HTR-8/SVneo (cell line): ENCODE measurements around the gene DNM1L.
A peak's percentile ranks its signal among the peaks of the same experiment; 100 is the strongest.

ENCODE experiments used
- DNase-seq: peaks from one replicate; pipeline ENCODE4 v3.0.0; 2011; ENCODE audit warnings: low spot score, mixed read lengths; ENCODE audit not compliant: insufficient read length
- FAIRE-seq: peaks from 2 replicates; lab custom pipeline; 2011; peaks lifted over from hg19 to GRCh38; lab: Jason Lieb, UNC

Gene DNM1L

GRCh38 chr12:32754111-32754510 is 75.0 kb downstream of the DNM1L start:
- no peak for FAIRE-seq
- DNase-seq = no peak

DNA sequence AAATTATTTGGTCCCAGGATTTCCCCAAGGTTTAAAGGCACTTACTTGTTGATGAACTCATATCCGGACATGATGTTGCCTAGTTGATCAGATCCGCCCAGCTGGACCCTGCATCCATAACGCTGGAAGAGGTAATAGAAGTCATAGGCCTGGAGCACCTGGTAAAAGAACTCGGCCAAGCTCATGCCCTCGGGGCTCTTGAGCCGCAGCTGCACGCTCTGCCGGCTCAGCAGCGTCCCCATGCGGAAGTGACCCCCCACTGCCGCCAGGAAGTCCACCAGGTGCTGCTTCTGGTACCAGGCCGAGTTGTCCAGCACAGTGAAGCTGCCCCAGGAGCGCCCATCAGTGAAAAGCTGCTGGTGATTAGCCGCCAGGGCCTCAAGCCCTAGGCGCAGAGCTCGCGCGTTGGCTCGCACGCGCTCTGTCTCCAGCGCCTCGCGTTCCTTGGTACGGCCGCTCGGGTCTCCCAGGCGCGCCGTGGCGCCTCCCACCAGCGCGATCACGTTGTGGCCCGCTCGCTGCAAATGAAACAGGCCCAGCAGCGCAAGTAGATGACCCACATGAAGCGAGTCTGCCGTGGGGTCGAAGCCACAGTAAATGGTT is 76.1 kb downstream of the DNM1L start:
- peak; percentile 60 for DNase-seq
- no peak for FAIRE-seq

GRCh38 chr12:32755654-32756475 is 76.8 kb downstream of the DNM1L start, which contains the start of gene YARS2:
YARS2 (minus strand) TSS chr12:32755897; CDS start chr12:32755874, 23 bp downstream.
- FAIRE-seq = peak; percentile 49
- DNase-seq = peak; percentile 84

- FAIRE-seq (no peak), DNase-seq (no peak)
Observed at GRCh38 chr12:32756476-32757066, 77.5 kb downstream of the DNM1L start.

DNA sequence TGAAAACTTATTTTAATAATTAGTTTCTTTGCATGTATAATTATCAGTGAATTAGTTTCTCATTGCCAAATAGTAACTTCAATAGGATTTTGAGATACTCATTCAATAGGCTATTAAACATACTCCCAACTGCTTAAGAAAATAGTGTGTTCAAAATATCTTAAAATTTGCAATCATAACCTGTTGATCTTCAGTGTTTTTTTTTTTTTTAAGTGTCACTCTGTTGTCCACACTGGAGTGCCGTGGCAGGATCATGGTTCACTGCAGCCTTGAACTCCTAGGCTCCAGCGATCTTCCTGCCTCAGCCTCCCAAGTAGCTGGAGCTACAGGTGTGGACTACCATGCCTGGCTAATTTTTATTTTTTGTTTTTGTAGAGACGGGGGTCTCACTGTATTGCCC is 78.1 kb downstream of the DNM1L start:
- DNase-seq (no peak), FAIRE-seq (no peak)

GRCh38 chr12:32761716-32762115 is 82.6 kb downstream of the DNM1L start:
- DNase-seq = no peak

GRCh38 chr12:32765906-32766305 is 86.8 kb downstream of the DNM1L start:
- FAIRE-seq (no peak), DNase-seq (no peak)

More at GRCh38 chr12:32761716-32762115, 82.6 kb downstream of the DNM1L start:
- no peak for FAIRE-seq

DNA sequence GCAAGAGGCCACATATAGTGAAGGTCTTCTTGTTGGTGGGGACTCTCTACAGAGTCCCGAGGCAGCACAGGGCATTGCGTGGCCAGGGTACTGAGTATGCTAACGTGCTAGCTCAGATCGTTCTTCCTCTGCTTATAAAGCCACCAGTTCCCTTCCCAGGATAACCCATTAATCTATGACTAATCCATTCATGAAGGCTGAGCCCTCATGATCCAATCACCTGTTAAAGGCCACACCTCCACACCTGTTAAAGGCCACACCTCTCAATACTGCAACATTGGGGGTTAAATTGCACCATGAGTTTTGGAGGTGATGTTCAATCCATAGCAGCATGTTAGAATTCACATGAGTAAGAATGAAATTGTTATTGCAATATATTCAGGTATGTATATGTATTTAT is 89.4 kb downstream of the DNM1L start:
- no peak for DNase-seq
- no peak for FAIRE-seq

GRCh38 chr12:32770141-32770540 is 91.0 kb downstream of the DNM1L start:
- no peak for FAIRE-seq
- DNase-seq = no peak

DNA sequence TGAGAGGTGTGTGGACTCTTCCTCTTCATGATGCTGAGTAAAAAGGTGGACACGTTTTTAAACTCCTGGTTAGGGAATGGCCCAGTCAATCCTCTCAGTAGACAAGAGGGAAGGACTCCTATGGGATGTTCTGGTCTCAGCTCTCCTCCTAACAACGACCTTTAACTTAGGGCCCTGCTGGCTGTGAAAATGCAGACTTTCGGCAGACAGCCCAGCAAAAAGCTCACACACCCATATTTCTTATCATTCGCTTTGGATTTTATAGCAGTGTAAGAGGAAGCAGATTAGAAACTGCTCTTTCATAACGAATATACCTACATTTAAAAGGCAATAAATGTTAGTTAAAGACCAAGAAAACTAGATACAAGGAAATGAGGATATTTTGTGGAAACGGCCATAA is 94.6 kb downstream of the DNM1L start:
- no peak for FAIRE-seq
- no peak for DNase-seq

GRCh38 chr12:32776258-32776657 is 97.2 kb downstream of the DNM1L start:
- FAIRE-seq (no peak), DNase-seq (no peak)

DNA sequence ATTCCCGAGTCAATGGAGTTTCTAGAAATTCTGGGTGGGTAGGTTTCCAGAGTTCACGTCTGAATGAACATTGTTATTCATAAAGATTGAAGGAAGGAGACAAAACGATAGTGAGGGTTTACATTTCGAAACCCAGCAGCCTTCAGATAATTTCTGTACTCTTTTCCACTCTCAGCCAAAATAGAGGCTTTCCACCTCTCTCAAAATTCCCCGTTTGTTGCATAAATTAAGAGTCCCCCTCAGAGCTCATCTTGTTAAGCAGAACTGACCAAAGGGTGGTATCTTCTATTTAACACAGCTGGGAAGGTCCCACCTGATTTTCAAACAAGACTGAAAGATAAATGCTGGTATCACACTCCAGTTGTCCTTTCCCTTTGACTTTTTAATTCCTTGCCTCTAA is 98.1 kb downstream of the DNM1L start:
- no peak for FAIRE-seq

DNA sequence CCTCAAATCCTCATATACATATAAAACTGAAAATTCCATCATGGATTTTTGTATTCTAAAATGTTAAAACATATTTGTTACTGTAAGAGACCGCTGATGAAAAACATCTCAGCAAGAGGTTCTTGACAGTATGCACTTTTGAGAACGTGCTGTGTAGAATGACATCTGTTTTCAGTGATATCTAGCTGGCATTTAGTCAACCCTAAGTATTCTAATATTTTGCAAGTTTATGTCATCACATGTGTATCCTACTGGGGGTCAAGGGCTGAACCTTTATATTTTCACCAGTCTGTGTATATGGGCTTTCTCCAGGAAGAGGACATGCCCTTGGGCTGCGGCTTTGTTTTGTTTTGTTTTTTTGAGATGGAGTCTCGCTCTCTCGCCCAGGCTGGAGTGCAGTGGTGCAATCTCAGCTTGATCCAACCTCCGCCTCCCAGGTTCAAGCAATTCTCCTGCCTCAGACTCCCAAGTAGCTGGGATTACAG is 98.6 kb downstream of the DNM1L start:
- no peak for FAIRE-seq
- no peak for DNase-seq

More for the DNA sequence above, 98.1 kb downstream of the DNM1L start:
- DNase-seq = no peak

- FAIRE-seq = no peak
- no peak for DNase-seq
Observed at GRCh38 chr12:32780071-32780470, 101.0 kb downstream of the DNM1L start.

DNA sequence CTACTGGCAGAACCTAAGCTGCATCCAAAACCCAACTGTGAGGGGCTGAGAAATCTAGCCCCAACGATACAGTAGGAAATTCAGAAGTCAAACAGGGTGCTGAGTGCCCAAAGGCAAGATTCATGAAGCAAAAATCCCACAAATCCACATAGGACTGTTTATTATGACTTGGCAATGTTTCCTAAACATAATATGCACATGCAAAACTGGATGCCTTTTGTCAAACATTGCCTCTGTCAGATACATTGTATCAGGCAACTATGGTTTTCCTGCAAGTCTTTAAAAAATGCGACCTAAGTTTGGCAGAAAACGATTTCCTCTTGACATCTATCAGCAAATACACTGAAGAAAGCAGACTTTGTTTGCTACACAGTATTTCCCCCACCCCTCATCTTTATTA is 103.9 kb downstream of the DNM1L start:
- FAIRE-seq = no peak

DNA sequence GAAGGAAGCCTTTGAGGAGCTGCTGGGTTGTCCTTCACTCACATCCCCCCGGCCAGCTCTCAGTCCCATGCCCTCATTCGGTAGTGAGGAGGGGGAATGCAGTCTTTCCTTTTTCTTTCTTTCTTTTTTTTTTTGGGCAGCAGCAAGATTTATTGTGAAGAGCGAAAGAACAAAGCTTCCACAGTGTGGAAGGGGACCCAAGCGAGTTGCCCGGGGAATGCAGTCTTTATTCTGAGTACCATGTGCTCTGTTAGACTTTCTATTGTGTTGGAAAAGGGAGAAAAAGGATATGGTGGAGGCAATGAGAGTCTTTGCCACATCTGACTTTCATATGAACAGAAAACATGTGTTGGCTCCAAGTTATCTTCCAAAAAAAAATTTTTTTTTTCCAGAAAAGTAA is 106.5 kb downstream of the DNM1L start:
- no peak for FAIRE-seq
- no peak for DNase-seq

More for the DNA sequence above, 103.9 kb downstream of the DNM1L start:
- no peak for DNase-seq

DNA sequence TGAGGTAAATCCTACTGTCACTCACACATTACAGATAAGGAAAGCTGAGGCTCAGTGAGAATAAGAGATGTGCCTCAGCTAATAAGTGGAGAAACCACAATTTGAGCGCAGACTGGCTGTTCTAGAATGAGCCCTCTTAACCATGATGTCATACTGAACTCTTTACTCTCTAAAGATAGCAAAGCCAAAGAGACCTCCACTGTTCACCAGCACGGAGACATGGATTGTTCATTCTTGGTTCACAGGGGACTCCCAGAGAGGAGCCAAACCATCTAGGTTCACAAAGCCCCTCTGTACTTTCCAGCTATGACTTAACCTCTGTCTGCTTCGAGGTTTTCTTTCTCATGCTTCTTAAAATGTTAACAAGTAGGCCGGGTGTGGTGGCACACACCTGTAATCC is 109.3 kb downstream of the DNM1L start:
- DNase-seq (no peak), FAIRE-seq (no peak)

DNA sequence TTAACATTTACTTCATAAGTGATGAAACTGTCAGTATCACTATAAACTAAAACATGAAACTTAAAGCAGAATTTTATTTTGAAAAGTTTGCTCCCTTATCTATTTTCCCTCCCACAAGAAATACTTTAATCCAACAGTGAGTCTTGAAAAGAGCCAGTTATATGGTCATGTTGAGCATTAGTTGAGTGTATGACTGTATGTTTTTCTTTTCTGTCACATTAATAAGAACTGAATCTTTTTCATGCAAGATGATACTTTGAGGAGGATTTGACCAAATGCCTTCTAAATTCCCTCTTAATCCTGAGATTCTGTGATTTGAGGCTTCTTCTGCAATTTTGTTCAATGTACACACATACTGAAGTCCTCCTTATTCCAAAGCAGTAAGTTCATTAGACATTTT is 110.3 kb downstream of the DNM1L start:
- DNase-seq (no peak), FAIRE-seq (no peak)

GRCh38 chr12:32789916-32790315 is 110.8 kb downstream of the DNM1L start:
- DNase-seq = no peak
- FAIRE-seq = no peak

- DNase-seq (no peak), FAIRE-seq (no peak)
Observed at GRCh38 chr12:32794281-32794680, 115.2 kb downstream of the DNM1L start.
